ENCODE results near the gene POLE. TPM values are rescaled to one million over a fixed set of nuclear protein-coding genes. Genes with fewer than 3 reads are reported as not detected.

POLE gene
- total RNA-seq, 4 donors from 2014 or later, result 19.2 to 28.1 (median 23.9) TPM

DNA sequence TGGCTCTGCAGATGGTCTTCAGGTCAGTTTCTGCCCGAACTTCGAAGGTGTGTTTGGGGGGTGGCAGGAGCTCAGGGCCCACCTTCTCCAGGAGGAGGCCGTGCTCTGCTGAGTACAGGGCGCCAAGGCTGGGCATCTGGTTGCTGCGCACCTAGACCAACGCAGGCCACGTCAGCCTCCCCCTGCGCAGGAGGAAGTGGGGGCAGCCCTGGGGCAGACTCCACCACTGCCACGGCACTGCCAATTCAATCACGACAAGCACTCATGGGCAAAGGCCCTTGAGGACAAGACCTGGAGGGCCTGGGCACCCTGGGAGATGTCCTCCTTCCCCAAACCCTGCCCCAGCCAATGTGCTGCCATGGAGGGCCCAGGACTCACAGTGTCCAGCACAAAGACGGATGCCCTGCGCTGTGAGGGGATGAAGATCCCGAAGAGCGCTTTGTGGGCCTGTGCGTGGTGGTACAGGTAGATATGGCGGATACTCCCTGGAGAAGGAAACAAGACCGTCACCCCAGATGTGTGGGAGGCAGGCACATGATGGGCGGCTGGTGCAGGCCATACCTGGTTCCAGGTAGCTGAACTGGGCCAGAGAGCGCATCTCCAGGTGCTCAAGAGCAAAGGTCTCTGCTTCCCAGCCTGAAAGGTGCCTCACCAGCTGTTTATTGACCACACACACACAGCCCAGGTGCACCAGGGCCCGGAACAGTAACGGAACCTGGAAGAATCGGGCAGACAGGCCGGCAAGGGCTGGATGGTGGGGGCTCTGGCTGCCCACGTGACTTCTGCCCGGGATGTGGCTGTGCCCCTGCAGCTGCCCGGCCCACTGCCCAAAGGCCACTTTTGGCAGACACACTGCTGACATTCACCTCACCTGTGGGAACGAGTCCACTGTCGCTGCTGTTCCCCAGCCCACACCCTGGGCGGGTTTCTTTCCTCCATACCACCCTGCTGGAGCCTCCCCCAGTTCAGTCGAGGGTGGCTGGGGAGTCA, 44.0 kb downstream of the POLE start:
- intact Hi-C loops (cut with DNase I), result no loop called here

DNA sequence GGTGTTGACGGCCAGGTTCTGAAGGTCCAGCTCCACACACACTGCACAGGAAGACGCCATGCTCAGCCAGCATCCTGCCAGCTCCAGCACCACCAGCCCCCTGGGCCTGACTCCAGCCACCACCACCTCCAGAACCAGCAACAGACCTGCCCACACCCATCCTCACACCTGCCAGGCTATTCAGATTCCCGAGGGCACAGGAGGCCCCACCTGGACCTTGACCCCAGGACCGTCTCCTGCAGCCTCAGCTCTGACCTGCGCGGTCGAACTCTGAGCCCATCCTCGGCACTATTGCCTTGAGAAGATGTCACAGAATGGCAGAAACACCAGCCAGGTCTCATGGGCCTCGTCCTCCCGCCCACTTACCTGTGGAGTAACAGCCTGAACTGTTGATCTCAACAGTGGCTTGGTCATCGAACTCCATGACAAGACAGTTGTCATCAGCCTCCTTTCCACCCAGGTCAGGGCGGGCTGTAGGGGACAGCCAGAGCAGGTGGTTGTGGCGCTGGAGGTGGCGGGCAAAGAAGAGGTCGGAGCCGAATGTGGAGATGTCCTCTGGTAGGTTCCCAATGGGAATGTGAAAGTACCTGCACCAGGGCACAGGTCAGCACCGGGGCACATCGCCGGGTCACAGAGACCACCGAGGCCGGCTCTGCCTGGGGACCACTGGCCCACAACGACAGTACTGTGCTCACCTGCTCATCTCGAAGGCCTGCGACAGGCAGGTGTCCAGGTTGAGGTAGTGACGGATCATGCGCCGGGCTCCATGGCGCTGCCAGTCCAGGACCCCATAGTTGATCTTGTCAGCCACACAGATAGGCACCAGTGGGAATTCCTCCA, 45.1 kb downstream of the POLE start:
- WGBS, 2 donors, result 95 to 98% methylated on average over 19 to 21 of the region's 28 CpGs
- Histone ChIP-seq H3K4me1 (no peaks in the 10 kb centered on the region), H3K9me3 (no peaks in the 10 kb centered on the region), H3K27ac (no peak overlapping the region), H3K4me3 (replicated peaks in 1 of 3) (no peak overlapping the region), H3K27me3 (no peaks in the 10 kb centered on the region), H3K36me3 (peaks cover 11 to 13% of the 10 kb centered on the region in 2 donors)
- intact Hi-C loops (cut with DNase I), result no loop called here
- DNase-seq, result no peak
- TF ChIP-seq POLR2A (IDR thresholded peaks at IDR 0.05), result no peak
- TF ChIP-seq, protein P1, sequence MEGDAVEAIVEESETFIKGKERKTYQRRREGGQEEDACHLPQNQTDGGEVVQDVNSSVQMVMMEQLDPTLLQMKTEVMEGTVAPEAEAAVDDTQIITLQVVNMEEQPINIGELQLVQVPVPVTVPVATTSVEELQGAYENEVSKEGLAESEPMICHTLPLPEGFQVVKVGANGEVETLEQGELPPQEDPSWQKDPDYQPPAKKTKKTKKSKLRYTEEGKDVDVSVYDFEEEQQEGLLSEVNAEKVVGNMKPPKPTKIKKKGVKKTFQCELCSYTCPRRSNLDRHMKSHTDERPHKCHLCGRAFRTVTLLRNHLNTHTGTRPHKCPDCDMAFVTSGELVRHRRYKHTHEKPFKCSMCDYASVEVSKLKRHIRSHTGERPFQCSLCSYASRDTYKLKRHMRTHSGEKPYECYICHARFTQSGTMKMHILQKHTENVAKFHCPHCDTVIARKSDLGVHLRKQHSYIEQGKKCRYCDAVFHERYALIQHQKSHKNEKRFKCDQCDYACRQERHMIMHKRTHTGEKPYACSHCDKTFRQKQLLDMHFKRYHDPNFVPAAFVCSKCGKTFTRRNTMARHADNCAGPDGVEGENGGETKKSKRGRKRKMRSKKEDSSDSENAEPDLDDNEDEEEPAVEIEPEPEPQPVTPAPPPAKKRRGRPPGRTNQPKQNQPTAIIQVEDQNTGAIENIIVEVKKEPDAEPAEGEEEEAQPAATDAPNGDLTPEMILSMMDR (IDR thresholded peaks at IDR 0.05), result no peak

More for the DNA sequence above, 44.0 kb downstream of the POLE start:
- TF ChIP-seq, protein P1 (IDR thresholded peaks at IDR 0.05), result no peak
- TF ChIP-seq POLR2A (IDR thresholded peaks at IDR 0.05), result no peak
- DNase-seq, result no peak
- no peaks in the 10 kb centered on the region for H3K9me3 ChIP-seq
- H3K4me3 ChIP-seq (replicated peaks in 1 of 3), result no peak overlapping the region
- H3K27ac ChIP-seq, result no peak overlapping the region
- 96 to 97% methylated on average over 26 to 27 of the region's 30 CpGs for WGBS, 2 donors
- peaks cover 11 to 15% of the 10 kb centered on the region in 2 donors for H3K36me3 ChIP-seq
- H3K27me3 ChIP-seq, result no peaks in the 10 kb centered on the region
- H3K4me1 ChIP-seq, result no peaks in the 10 kb centered on the region

DNA sequence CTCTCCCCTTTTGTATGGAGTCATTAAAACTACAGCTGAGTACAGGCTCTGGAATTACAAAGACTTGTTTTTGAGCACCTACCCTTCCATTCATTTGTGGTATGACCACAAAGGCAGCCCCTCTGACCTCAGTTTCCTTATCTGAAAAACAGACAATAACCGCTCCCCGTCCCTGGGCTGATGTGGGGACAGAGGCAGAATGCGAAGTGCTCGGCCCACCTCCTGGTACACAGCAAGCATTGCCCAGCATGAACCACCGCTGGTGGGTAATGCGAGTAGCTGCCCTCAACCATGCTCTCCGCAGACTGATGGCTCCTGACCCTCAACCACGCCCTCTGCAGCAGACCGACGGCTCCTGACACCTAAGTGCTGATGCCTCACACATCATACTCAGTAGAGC, 46.2 kb downstream of the POLE start:
- peaks cover 11 to 13% of the 10 kb centered on the region in 2 donors for H3K36me3 ChIP-seq
- intact Hi-C loops (cut with DNase I), result no loop called here
- no peak overlapping the region for H3K4me3 ChIP-seq (replicated peaks in 1 of 3)
- no peaks in the 10 kb centered on the region for H3K9me3 ChIP-seq
- 83 to 86% methylated on average over 9 to 10 of the region's 10 CpGs for WGBS, 2 donors
- H3K27ac ChIP-seq, result no peak overlapping the region
- TF ChIP-seq, protein P1 (IDR thresholded peaks at IDR 0.05), result no peak
- TF ChIP-seq POLR2A (IDR thresholded peaks at IDR 0.05), result no peak
- no peaks in the 10 kb centered on the region for H3K4me1 ChIP-seq
- DNase-seq, result no peak
- no peaks in the 10 kb centered on the region for H3K27me3 ChIP-seq

DNA sequence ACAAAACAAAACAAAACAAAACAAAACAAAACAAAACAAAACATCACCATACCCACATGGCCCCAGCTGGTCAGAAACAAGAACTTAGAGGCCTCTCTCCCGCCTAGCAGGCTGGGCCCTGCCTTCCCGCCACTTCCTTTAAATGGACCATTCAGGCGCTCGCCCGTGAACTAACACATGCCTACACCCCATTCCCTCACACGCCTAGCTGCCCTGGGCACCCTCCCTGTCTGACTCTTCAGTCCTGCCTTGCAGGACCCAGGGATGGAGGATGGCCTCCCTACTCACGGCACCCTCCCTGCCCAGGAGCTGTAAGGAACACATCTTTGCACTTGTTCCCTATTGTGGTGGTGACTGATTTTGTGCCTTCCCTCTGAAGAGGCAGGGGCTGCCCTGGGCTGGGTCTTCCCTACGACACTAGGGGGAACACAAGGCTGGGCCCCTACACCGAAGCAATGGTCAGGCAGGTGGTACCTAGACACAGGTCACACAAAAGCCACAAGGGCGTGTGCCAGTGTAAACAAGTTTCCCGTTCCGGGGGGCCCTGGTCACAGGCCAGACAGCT, 47.1 kb downstream of the POLE start:
- DNase-seq, result no peak
- Histone ChIP-seq H3K36me3 (peaks cover 11 to 18% of the 10 kb centered on the region in 2 donors), H3K27ac (no peak overlapping the region), H3K27me3 (no peaks in the 10 kb centered on the region), H3K4me3 (replicated peaks in 1 of 3) (no peak overlapping the region), H3K9me3 (no peaks in the 10 kb centered on the region), H3K4me1 (no peaks in the 10 kb centered on the region)
- WGBS, 2 donors, result 95 to 96% methylated on average over 12 of the region's 12 CpGs
- no peak for TF ChIP-seq POLR2A (IDR thresholded peaks at IDR 0.05)
- TF ChIP-seq, protein P1 (IDR thresholded peaks at IDR 0.05), result no peak
- intact Hi-C loops (cut with DNase I), result no loop called here

All from thyroid gland (tissue), 4 donors.